Peyer's patch (tissue), 4 donors: ENCODE results near the gene PRR20G.

Source experiments
- CTCF ChIP-seq, 6 experiments: fragments of 450-650 bp in 4 of 6; fragments of 200-600 bp in 2 of 6; sonication (generic) in 1 of 6; IDR thresholded peaks; one replicate each; pipeline ENCODE4 v1.5.1; 2017 to 2019; ENCODE audit warnings: antibody characterized with exemption in 6 of 6, mild to moderate bottlenecking in 3 of 6, moderate library complexity in 1 of 6
- POLR2A ChIP-seq, 2 donors: fragments of 450-650 bp; IDR thresholded peaks; one replicate each; pipeline ENCODE4 v1.5.1; 2017; ENCODE audit warnings: antibody characterized with exemption in 2 of 2, mild to moderate bottlenecking in 2 of 2, moderate library complexity in 2 of 2

- TF ChIP-seq CTCF (IDR thresholded peaks at IDR 0.05) (no peak), POLR2A (IDR thresholded peaks at IDR 0.05) (no peak)
Observed at GRCh38 chr3:127284258-127284657, 3.6 kb downstream of the PRR20G start.
